Midbrain (tissue), 1 donor: ENCODE measurements around the gene NME1.
A peak's percentile ranks its signal among the peaks of the same experiment; 100 is the strongest.
"Not testable (repeated sequence)": the region's sequence is repeated elsewhere in the genome, so short reads cannot be mapped to it uniquely, and the experiment has no call there.

Experiments
- DNase-seq: peaks from one replicate; lab custom pipeline; 2025; lab: John Stamatoyannopoulos, UW

Gene NME1

GRCh38 chr17:51153210-51154072 lies at the start of gene NME1:
NME1 (plus strand) TSS chr17:51153559; CDS start chr17:51155655, 2,096 bp downstream.
- DNase-seq, result peak; percentile 100

- DNase-seq, result no peak
Observed at GRCh38 chr17:51107778-51108177, 45.6 kb upstream of the NME1 start.

DNA sequence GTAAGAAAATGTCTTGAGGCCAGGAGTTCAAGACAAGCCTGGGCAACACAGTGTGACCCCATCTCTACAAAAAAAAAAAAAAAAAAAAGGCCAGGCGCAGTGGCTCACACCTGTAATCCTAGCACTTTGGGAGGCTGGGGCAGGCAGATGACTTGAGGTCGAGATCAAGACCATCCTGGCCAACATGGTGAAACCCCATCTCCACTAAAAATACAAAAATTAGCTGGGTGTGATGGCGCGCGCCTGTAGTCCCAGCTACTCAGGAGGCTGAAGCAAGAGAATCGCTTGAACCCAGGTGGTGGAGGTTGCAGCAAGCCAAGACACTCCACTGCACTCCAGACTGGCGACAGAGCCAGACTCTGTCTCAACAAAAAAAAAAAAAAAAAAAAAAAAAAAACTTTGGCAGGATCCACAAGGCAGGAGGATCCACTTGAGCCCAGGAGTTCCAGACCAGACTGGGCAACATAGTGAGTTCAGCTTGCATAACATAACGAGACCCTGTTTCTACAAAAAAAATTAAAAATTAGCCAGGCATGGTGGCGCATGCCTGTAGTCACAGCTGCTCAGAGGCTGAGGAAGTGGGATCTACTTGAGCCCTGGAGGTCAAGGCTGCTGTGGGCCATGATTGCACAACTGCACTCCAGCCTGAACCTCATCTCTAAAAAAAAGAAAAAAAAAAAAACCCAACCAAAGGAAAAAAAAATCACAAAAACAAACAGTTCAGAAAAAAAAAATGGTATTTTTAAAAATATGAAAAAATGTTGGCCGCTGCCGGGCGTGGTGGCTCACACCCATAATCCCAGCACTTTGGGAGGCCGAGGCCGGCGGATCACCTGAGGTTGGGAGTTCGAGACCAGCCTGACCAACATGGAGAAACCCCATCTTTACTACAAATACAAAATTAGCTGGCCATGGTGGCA lies 40.8 kb upstream of the NME1 start:
- not testable (repeated sequence) for DNase-seq

- no peak for DNase-seq
Observed at GRCh38 chr17:51115179-51115578, 38.2 kb upstream of the NME1 start.

- DNase-seq, result no peak
Observed at GRCh38 chr17:51118330-51119195, 34.8 kb upstream of the NME1 start.

- no peak for DNase-seq
Observed at GRCh38 chr17:51119415-51120356, 33.7 kb upstream of the NME1 start.

- peak; percentile 59 for DNase-seq
Observed at GRCh38 chr17:51120357-51120738, 33.0 kb upstream of the NME1 start.

GRCh38 chr17:51120739-51121619 lies 32.4 kb upstream of the NME1 start, which contains the start of gene SPAG9:
SPAG9 (minus strand) TSS chr17:51120868; CDS start chr17:51120656, 212 bp downstream.
- peak; percentile 97 for DNase-seq

DNA sequence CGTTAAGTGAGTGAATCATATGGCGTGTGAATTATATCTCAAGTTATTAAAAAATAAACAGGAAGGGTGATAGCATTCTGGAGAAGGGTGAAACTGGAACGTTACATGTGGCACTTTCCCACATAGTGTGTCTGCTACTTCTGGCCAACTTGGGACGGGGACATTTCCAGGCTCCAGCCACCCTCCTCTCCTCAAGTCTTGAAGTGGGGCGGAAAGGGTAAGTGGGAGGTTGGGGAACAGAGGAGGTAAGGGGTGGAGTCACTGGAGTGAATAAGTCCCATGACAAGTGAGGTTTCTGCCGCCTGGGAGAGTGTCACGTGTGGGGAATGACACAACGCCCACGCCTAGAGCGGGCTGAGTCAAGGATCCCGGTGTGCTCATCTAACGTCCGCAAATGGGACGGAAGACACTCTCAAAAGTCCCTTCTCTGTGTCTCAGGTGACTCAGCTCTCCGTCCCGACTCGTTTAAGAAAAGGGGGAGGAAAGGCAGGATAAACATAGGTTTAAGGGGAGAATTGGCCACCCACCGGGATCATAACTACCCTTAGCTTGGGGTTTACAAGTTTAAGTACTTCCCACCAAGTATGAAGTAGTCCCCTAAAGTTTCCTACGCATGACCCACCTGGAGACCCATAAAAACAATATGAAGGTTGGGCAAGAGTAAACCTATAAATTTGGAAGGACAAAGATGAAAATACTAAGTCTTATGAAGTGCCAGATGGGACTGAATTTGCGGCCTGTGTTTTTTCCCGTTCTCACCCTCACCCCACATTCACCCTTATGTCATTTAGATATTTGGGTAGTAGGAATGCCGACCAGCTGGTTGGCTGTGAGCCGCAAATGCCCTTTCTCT lies 31.5 kb upstream of the NME1 start:
- DNase-seq, result peak; percentile 73

DNA sequence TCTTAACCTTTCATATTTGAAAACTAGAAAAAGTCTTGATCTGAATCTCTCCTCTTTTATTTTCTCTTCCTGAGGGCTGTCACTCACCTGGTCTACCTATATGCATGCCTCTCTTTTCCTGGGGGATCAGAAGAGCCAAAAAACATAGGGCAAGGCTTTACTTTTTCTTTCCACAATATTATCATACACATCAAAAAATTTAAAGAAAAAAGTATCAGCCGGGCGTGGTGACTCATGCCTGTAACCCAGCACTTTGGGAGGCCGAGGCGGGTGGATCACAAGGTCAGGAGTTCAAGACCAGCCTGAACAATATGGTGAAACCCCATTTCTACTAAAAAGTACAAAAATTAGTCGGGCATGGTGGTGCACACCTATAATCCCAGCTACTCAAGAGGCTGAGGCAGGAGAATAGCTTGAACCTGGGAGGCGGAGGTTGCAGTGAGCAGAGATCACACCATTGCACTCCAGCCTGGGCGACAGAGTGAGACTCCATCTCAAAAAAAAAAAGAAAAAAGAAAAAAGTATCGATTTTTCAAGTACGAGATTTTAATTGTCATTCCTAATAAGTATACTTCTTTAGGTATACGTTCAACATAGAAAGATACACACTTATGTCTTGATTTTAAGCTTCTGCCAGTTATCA lies 30.8 kb upstream of the NME1 start:
- not testable (repeated sequence) for DNase-seq

- no peak for DNase-seq
Observed at GRCh38 chr17:51124640-51125503, 28.5 kb upstream of the NME1 start.

GRCh38 chr17:51128076-51128475 lies 25.3 kb upstream of the NME1 start:
- DNase-seq, result no peak

- DNase-seq, result no peak
Observed at GRCh38 chr17:51132964-51133319, 20.4 kb upstream of the NME1 start.

- DNase-seq, result no peak
Observed at GRCh38 chr17:51133365-51133764, 20.0 kb upstream of the NME1 start.

GRCh38 chr17:51135956-51136355 lies 17.4 kb upstream of the NME1 start:
- no peak for DNase-seq

DNA sequence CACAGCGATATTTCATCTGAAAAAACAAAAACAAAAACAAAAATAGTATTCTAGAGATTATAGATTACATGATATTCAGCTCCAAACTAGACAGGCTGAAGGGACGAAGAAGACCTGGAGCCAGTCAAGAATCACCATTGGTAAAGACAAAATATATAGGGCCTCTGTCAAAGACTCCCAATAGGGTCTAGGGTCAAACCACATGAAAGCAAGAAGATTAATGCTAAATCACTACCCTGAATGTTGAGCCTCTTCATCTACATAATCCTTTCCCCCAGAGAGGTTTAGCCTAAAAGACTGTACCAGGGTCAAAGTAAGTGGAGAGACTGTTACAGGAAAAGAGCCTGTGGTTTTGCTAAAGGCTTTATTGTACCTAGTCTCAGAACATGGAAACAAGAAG lies 10.8 kb upstream of the NME1 start:
- DNase-seq, result no peak
